SU-DHL-6 (cell line): Measurements from ENCODE around the gene SPATA9.
A peak's percentile ranks its signal among the peaks of the same experiment; 100 is the strongest.

Experiments
- H2AFZ ChIP-seq: fragments of 200-600 bp; sonication (generic); 2 replicates; pipeline ENCODE4 v1.6.1; 2014; ENCODE audit warnings: low read depth, mild to moderate bottlenecking, moderate library complexity, mixed read lengths, antibody characterized with exemption, low read length; ENCODE audit not compliant: severe bottlenecking
- H3F3A ChIP-seq: fragments of 200-600 bp; shearing (Covaris generic); 2 replicates; pipeline ENCODE4 v1.6.0; 2016; ENCODE audit warnings: antibody characterized with exemption, mild to moderate bottlenecking; ENCODE audit not compliant: insufficient read depth
- H3K27ac ChIP-seq: fragments of 200-600 bp; sonication (generic); 2 replicates; pipeline ENCODE4 v1.5.1; 2016; ENCODE audit warnings: low read depth, mild to moderate bottlenecking, low read length, moderate library complexity, mixed read lengths
- H3K27me3 ChIP-seq: fragments of 200-600 bp; sonication (generic), shearing (Covaris generic); 2 replicates; pipeline ENCODE4 v1.6.0; 2014; ENCODE audit warnings: mild to moderate bottlenecking, low read length
- H3K36me3 ChIP-seq: fragments of 200-600 bp; sonication (generic); 2 replicates; pipeline ENCODE4 v1.6.1; 2014; ENCODE audit warnings: mild to moderate bottlenecking, low read length, mixed read lengths
- H3K4me2 ChIP-seq: fragments of 300-600, 200-600 bp; shearing (Covaris generic), sonication (generic); 2 replicates; pipeline ENCODE4 v1.6.0; 2014; ENCODE audit warnings: low read length, low read depth, mild to moderate bottlenecking; ENCODE audit not compliant: poor library complexity, severe bottlenecking
- H3K4me3 ChIP-seq: fragments of 200-600 bp; sonication (generic); 2 replicates; pipeline ENCODE4 v1.5.1; 2014; ENCODE audit warnings: antibody characterized with exemption, low read length, mild to moderate bottlenecking, mixed read lengths; ENCODE audit not compliant: insufficient read depth, poor library complexity, severe bottlenecking
- H3K79me2 ChIP-seq: fragments of 200-600 bp; sonication (generic); 2 replicates; pipeline ENCODE4 v1.6.1; 2014; ENCODE audit warnings: mild to moderate bottlenecking, low read length, moderate library complexity; ENCODE audit not compliant: insufficient read depth
- H3K9ac ChIP-seq: fragments of 200-600 bp; sonication (generic); 2 replicates; pipeline ENCODE4 v1.7.0; 2014; ENCODE audit warnings: mild to moderate bottlenecking, low read length
- H3K9me2 ChIP-seq: fragments of 200-600 bp; sonication (generic); replicated peaks from 2 replicates; pipeline ENCODE4 v1.6.1; 2014; ENCODE audit warnings: low read length; ENCODE audit not compliant: insufficient read depth
- H3K9me3 ChIP-seq: fragments of 200-600 bp; sonication (generic); 2 replicates; pipeline ENCODE4 v1.6.1; 2014; ENCODE audit warnings: low read length, mixed read lengths; ENCODE audit not compliant: insufficient read depth
- H4K20me1 ChIP-seq: fragments of 200-600 bp; sonication (generic); 2 replicates; pipeline ENCODE4 v1.6.1; 2014; ENCODE audit warnings: low read depth, mild to moderate bottlenecking, antibody characterized with exemption, low read length, moderate library complexity, mixed read lengths
- EZH2phosphoT487 ChIP-seq: fragments of 200-600 bp; sonication (generic), shearing (Covaris generic); conservative IDR thresholded peaks from 2 replicates; pipeline ENCODE4 v1.6.1; 2018; ENCODE audit warnings: mild to moderate bottlenecking, antibody characterized with exemption, low read length, moderate library complexity, mixed read lengths
- TF ChIP-seq, protein P1 (sequence below): fragments of 200-600 bp; sonication (generic); IDR thresholded peaks from one replicate; pipeline ENCODE4 v1.5.1; 2017; ENCODE audit warnings: antibody characterized with exemption, mild to moderate bottlenecking, low read length, moderate library complexity; ENCODE audit not compliant: insufficient read depth, poor library complexity, severe bottlenecking

SPATA9 gene

DNA sequence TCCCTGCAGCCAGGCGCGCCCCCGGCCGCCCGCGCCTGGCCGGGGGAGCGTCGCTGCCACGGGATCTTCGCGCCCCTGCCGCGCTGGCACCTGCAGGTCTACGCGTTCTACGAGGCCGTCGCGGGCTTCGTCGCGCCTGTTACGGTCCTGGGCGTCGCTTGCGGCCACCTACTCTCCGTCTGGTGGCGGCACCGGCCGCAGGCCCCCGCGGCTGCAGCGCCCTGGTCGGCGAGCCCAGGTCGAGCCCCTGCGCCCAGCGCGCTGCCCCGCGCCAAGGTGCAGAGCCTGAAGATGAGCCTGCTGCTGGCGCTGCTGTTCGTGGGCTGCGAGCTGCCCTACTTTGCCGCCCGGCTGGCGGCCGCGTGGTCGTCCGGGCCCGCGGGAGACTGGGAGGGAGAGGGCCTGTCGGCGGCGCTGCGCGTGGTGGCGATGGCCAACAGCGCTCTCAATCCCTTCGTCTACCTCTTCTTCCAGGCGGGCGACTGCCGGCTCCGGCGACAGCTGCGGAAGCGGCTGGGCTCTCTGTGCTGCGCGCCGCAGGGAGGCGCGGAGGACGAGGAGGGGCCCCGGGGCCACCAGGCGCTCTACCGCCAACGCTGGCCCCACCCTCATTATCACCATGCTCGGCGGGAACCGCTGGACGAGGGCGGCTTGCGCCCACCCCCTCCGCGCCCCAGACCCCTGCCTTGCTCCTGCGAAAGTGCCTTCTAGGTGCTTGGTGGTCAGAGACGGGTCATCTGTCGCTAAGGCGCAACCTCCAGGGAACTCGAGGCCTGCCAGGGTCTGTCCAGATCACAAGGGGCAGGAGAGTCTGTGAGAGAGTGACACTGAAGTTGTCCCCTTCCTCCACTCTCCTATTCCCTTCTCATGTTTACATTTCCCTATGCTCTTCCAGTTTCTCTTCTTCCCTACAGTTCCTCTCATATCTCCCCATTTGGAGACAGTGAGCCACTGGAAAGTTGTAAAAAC is 61.6 kb downstream of the SPATA9 start:
- H3K79me2 ChIP-seq: no peaks in the 10 kb centered on the region
- H3K27ac ChIP-seq: no peak overlapping the region
- H3K9ac ChIP-seq: no peak overlapping the region
- H4K20me1 ChIP-seq: no peaks in the 10 kb centered on the region
- H3K9me3 ChIP-seq: no peaks in the 10 kb centered on the region
- no peaks in the 10 kb centered on the region for H3K36me3 ChIP-seq
- H2AFZ ChIP-seq: no peak overlapping the region
- peak overlapping the region; percentile 20 for H3K4me2 ChIP-seq
- no peaks in the 10 kb centered on the region for H3K9me2 ChIP-seq
- H3K27me3 ChIP-seq: no peaks in the 10 kb centered on the region
- H3K4me3 ChIP-seq: no peak overlapping the region
- H3F3A ChIP-seq: no peaks in the 10 kb centered on the region
- TF ChIP-seq EZH2phosphoT487: no peak
- TF ChIP-seq, protein P1, sequence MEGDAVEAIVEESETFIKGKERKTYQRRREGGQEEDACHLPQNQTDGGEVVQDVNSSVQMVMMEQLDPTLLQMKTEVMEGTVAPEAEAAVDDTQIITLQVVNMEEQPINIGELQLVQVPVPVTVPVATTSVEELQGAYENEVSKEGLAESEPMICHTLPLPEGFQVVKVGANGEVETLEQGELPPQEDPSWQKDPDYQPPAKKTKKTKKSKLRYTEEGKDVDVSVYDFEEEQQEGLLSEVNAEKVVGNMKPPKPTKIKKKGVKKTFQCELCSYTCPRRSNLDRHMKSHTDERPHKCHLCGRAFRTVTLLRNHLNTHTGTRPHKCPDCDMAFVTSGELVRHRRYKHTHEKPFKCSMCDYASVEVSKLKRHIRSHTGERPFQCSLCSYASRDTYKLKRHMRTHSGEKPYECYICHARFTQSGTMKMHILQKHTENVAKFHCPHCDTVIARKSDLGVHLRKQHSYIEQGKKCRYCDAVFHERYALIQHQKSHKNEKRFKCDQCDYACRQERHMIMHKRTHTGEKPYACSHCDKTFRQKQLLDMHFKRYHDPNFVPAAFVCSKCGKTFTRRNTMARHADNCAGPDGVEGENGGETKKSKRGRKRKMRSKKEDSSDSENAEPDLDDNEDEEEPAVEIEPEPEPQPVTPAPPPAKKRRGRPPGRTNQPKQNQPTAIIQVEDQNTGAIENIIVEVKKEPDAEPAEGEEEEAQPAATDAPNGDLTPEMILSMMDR: no peak

DNA sequence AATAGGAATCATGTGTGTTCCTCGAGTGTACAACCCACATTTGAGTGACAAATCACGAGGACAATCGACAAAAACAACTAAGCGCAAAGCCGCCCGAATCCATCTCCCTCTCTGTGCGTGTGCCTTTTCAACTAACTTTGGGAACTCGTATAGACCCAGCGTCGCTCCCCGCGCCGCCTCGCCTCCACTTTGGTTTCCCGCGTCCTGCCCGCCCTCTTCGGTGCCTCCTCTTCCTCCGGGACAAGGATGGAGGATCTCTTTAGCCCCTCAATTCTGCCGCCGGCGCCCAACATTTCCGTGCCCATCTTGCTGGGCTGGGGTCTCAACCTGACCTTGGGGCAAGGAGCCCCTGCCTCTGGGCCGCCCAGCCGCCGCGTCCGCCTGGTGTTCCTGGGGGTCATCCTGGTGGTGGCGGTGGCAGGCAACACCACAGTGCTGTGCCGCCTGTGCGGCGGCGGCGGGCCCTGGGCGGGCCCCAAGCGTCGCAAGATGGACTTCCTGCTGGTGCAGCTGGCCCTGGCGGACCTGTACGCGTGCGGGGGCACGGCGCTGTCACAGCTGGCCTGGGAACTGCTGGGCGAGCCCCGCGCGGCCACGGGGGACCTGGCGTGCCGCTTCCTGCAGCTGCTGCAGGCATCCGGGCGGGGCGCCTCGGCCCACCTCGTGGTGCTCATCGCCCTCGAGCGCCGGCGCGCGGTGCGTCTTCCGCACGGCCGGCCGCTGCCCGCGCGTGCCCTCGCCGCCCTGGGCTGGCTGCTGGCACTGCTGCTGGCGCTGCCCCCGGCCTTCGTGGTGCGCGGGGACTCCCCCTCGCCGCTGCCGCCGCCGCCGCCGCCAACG is 62.5 kb downstream of the SPATA9 start, which contains the start of gene GPR150:
Gene GPR150 (plus strand): TSS at position 58 of the 840 bp plus-strand sequence. CDS start 189 bp downstream, at position 247.
- Histone ChIP-seq H3F3A (no peaks in the 10 kb centered on the region), H3K4me3 (no peak within 1 kb of the TSS), H2AFZ (peak within 1 kb of the TSS; percentile 29), H3K4me2 (peak within 1 kb of the TSS; percentile 40), H3K79me2 (no peaks in the 10 kb centered on the region), H4K20me1 (no peaks in the 10 kb centered on the region), H3K9me3 (no peaks in the 10 kb centered on the region), H3K36me3 (no peaks in the 10 kb centered on the region), H3K27ac (no peak within 1 kb of the TSS), H3K9ac (no peak within 1 kb of the TSS; the same call in 1 of the 2 replicates), H3K9me2 (no peaks in the 10 kb centered on the region), H3K27me3 (no peaks in the 10 kb centered on the region)
- TF ChIP-seq, protein P1: no peak
- no peak for TF ChIP-seq EZH2phosphoT487

DNA sequence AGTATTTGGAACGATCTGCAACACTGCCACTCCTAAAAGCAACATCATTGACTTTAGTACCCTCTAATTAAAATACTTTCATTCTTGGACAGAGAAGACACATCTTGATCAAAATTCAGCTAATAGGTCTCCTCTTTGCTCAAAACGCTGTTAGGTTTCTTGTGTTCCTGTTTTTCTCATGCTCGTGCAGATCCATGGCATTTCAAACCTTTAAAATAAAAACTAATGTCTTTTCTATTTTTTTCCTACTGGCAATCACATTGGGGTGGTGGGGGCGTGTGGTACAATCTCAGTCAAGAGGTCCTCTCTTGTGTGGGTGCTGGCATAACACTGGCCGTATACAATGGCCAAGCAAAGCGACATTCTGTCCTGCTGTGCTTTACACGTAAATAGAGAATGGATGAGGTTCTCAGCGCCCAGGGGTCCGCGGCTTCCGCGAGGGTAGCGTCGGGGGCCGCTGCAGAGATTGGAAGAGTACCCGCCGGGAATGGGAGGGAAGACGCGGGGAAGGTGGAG is 63.2 kb downstream of the SPATA9 start:
- H3K27me3 ChIP-seq: no peaks in the 10 kb centered on the region
- H3K4me3 ChIP-seq: no peak overlapping the region
- no peak overlapping the region for H2AFZ ChIP-seq
- no peaks in the 10 kb centered on the region for H3K9me3 ChIP-seq
- no peaks in the 10 kb centered on the region for H3K79me2 ChIP-seq
- no peak overlapping the region for H3K9ac ChIP-seq
- no peaks in the 10 kb centered on the region for H3K9me2 ChIP-seq
- H4K20me1 ChIP-seq: no peaks in the 10 kb centered on the region
- no peaks in the 10 kb centered on the region for H3K36me3 ChIP-seq
- H3K4me2 ChIP-seq: no peak overlapping the region
- no peaks in the 10 kb centered on the region for H3F3A ChIP-seq
- TF ChIP-seq, protein P1: no peak
- TF ChIP-seq EZH2phosphoT487: no peak
- no peak overlapping the region for H3K27ac ChIP-seq
